Stimulated activated CD8-positive, alpha-beta memory T cell treated with anti-CD3 and anti-CD28 coated beads, Interleukin-2, amount 100 ng/mL, for 1 hour (primary cell): ENCODE results near the gene ADAMTSL2.

Source experiments
- DNase-seq, 2 donors: peaks; one replicate each; pipeline ENCODE4 v3.0.0-alpha.2; 2020; ENCODE audit warnings: low read depth in 2 of 2

ADAMTSL2 gene

GRCh38 chr9:133605856-133606707 lies 71.6 kb downstream of the ADAMTSL2 start:
- no peak for DNase-seq

GRCh38 chr9:133606708-133607025 lies 72.2 kb downstream of the ADAMTSL2 start:
- DNase-seq, result no peak

- no peak for DNase-seq
These were observed 72.9 kb downstream of the ADAMTSL2 start for GRCh38 chr9:133607381-133607780.

GRCh38 chr9:133607976-133608375 lies 73.5 kb downstream of the ADAMTSL2 start:
- no peak for DNase-seq

- no peak for DNase-seq
These were observed 73.9 kb downstream of the ADAMTSL2 start for GRCh38 chr9:133608382-133608781.

- DNase-seq, result no peak
These were observed 74.4 kb downstream of the ADAMTSL2 start for GRCh38 chr9:133608889-133609288.

GRCh38 chr9:133609311-133610098 lies 75.0 kb downstream of the ADAMTSL2 start, which contains the start of gene FAM163B:
Gene FAM163B (minus strand): TSS chr9:133609389. CDS start chr9:133580223, 29,166 bp downstream.
- DNase-seq, result no peak

GRCh38 chr9:133610845-133611244 lies 76.3 kb downstream of the ADAMTSL2 start:
- DNase-seq, result no peak

GRCh38 chr9:133612051-133612450 lies 77.5 kb downstream of the ADAMTSL2 start:
- no peak for DNase-seq

- no peak for DNase-seq
These were observed 78.3 kb downstream of the ADAMTSL2 start for GRCh38 chr9:133612816-133613215.

- DNase-seq, result no peak
These were observed 78.9 kb downstream of the ADAMTSL2 start for GRCh38 chr9:133613432-133613831.

GRCh38 chr9:133614056-133614455 lies 79.6 kb downstream of the ADAMTSL2 start:
- no peak for DNase-seq

- DNase-seq, result no peak
These were observed 80.2 kb downstream of the ADAMTSL2 start for GRCh38 chr9:133614678-133615077.

GRCh38 chr9:133615186-133615585 lies 80.7 kb downstream of the ADAMTSL2 start:
- DNase-seq, result no peak

GRCh38 chr9:133615606-133616188 lies 81.2 kb downstream of the ADAMTSL2 start:
- DNase-seq, result no peak

- DNase-seq, result no peak
These were observed 82.3 kb downstream of the ADAMTSL2 start for GRCh38 chr9:133616643-133617405.

- DNase-seq, result no peak
These were observed 84.2 kb downstream of the ADAMTSL2 start for GRCh38 chr9:133618726-133619125.

GRCh38 chr9:133619791-133620190 lies 85.3 kb downstream of the ADAMTSL2 start:
- peak; percentile 8 to 43 for DNase-seq

- no peak for DNase-seq
These were observed 87.3 kb downstream of the ADAMTSL2 start for GRCh38 chr9:133621725-133622267.

- DNase-seq, result no peak
These were observed 88.1 kb downstream of the ADAMTSL2 start for GRCh38 chr9:133622555-133622954.
